HS-5 (cell line): ENCODE results near the gene SEMA3E.

Experiments
- DNase-seq: peaks from one replicate; pipeline ENCODE4 v3.0.0-alpha.2; 2012; ENCODE audit warnings: low read depth

The SEMA3E gene

GRCh38 chr7:83640731-83641537 lies 8.0 kb downstream of the SEMA3E start:
- DNase-seq: no peak

GRCh38 chr7:83640240-83640639 lies 8.7 kb downstream of the SEMA3E start:
- no peak for DNase-seq

GRCh38 chr7:83633516-83633915 lies 15.4 kb downstream of the SEMA3E start:
- no peak for DNase-seq

GRCh38 chr7:83629117-83629880 lies 19.6 kb downstream of the SEMA3E start:
- no peak for DNase-seq

GRCh38 chr7:83617858-83618257 lies 31.1 kb downstream of the SEMA3E start:
- DNase-seq: no peak

GRCh38 chr7:83614112-83614511 lies 34.8 kb downstream of the SEMA3E start:
- no peak for DNase-seq

GRCh38 chr7:83613232-83613631 lies 35.7 kb downstream of the SEMA3E start:
- no peak for DNase-seq

- DNase-seq: no peak
Observed at GRCh38 chr7:83611776-83612175, 37.2 kb downstream of the SEMA3E start.

GRCh38 chr7:83610649-83611304 lies 38.2 kb downstream of the SEMA3E start:
- no peak for DNase-seq

GRCh38 chr7:83608716-83609115 lies 40.2 kb downstream of the SEMA3E start:
- no peak for DNase-seq

GRCh38 chr7:83603649-83604048 lies 45.3 kb downstream of the SEMA3E start:
- no peak for DNase-seq

GRCh38 chr7:83599131-83599530 lies 49.8 kb downstream of the SEMA3E start:
- no peak for DNase-seq

GRCh38 chr7:83593921-83594475 lies 54.9 kb downstream of the SEMA3E start:
- DNase-seq: no peak

- DNase-seq: no peak
Observed at GRCh38 chr7:83588602-83589240, 60.2 kb downstream of the SEMA3E start.

- no peak for DNase-seq
Observed at GRCh38 chr7:83586281-83586680, 62.7 kb downstream of the SEMA3E start.

GRCh38 chr7:83581667-83582435 lies 67.1 kb downstream of the SEMA3E start:
- DNase-seq: no peak

- DNase-seq: no peak
Observed at GRCh38 chr7:83579740-83580139, 69.2 kb downstream of the SEMA3E start.

GRCh38 chr7:83575436-83575835 lies 73.5 kb downstream of the SEMA3E start:
- DNase-seq: no peak

- no peak for DNase-seq
Observed at GRCh38 chr7:83574616-83575015, 74.3 kb downstream of the SEMA3E start.

- DNase-seq: no peak
Observed at GRCh38 chr7:83562960-83563359, 86.0 kb downstream of the SEMA3E start.

- DNase-seq: no peak
Observed at GRCh38 chr7:83562289-83562688, 86.7 kb downstream of the SEMA3E start.
